Lower leg skin (tissue), 4 donors: ENCODE data around the gene AHCYL1. TPM values are rescaled to one million over a fixed set of nuclear protein-coding genes. Genes with fewer than 3 reads are reported as not detected.

ENCODE experiments used
- DNase-seq, 2 donors: peaks; one replicate each; pipeline ENCODE4 v3.0.0-alpha.2; 2019; ENCODE audit warnings: low spot score in 2 of 2
- H3K4me3 ChIP-seq: fragments of 200-600 bp; sonication (generic); 2 replicates; pipeline ENCODE4 v1.5.1; 2017; ENCODE audit warnings: mild to moderate bottlenecking, low read depth; ENCODE audit not compliant: poor library complexity, severe bottlenecking
- CTCF ChIP-seq, 3 donors: fragments of 450-650 bp; IDR thresholded peaks; one replicate each; pipeline ENCODE4 v1.5.1; 2016; ENCODE audit warnings: antibody characterized with exemption in 3 of 3, mild to moderate bottlenecking in 3 of 3, moderate library complexity in 2 of 3
- POLR2A ChIP-seq, 2 donors: fragments of 450-650 bp; IDR thresholded peaks; one replicate each; pipeline ENCODE4 v1.6.1; 2016 to 2017; ENCODE audit warnings: antibody characterized with exemption in 2 of 2, mild to moderate bottlenecking in 1 of 2, moderate library complexity in 1 of 2
- WGBS, 2 donors: methylation state at CpG; one replicate each; pipeline ENCODE4 v1.1.5; 2018; 5-methylcytosine and 5-hydroxymethylcytosine counted together
- intact Hi-C: fragments of 100-400 bp; cut with DNase I; formaldehyde crosslinking; loops from one replicate; pipeline ENCODE4 v1.15.0; 2023; ENCODE audit warnings: low total_unique reads
- total RNA-seq, 4 donors: library from RNA; depleted of rRNA; stranded (reverse); fragments of >200 nt; gene quantifications; one replicate each; pipeline ENCODE4 v1.1.0, GENCODE V29; 2016

AHCYL1 gene
- total RNA-seq, 4 donors from 2014 or later: 42.3 to 54.4 (median 47.8) TPM

GRCh38 chr1:109994654-109995053 lies 10.1 kb downstream of the AHCYL1 start:
- intact Hi-C loops: no loop called here
- no peak for TF ChIP-seq POLR2A (IDR thresholded peaks at IDR 0.05)
- no peak for TF ChIP-seq CTCF (IDR thresholded peaks at IDR 0.05)
- no peak for DNase-seq
- H3K4me3 ChIP-seq: no peak overlapping the region
- 55 to 86% methylated on average over 1 of the region's 1 CpG for WGBS, 2 donors

DNA sequence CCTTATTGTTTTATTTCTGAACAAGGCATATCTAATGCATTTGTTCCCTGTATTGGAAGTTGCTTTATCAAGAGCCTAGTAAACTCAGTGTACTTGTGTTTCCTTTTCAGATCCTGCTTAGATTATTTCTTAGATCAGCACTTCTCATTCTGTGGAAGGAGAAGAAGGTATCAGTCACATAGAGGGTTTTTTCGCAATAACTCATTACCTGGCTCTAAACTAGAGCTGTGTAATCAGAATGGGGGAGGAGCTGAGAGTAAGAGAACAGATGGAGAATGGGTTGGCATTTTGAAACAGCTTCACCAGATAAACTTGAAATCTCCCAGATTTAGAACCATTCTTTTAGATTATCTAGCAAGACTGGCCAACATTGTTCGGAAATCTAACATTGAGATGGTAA lies 11.0 kb downstream of the AHCYL1 start:
- H3K4me3 ChIP-seq: no peak overlapping the region
- 91 to 95% methylated on average over 2 of the region's 2 CpGs for WGBS, 2 donors
- DNase-seq: no peak
- intact Hi-C loops: no loop called here
- no peak for TF ChIP-seq CTCF (IDR thresholded peaks at IDR 0.05)
- TF ChIP-seq POLR2A (IDR thresholded peaks at IDR 0.05): no peak

- 75 to 80% methylated on average over 5 of the region's 5 CpGs for WGBS, 2 donors
- TF ChIP-seq POLR2A (IDR thresholded peaks at IDR 0.05) (no peak), CTCF (IDR thresholded peaks at IDR 0.05) (no peak)
- intact Hi-C loops: no loop called here
- H3K4me3 ChIP-seq: no peak overlapping the region
- DNase-seq: no peak
Measured at GRCh38 chr1:109996476-109996875, 11.9 kb downstream of the AHCYL1 start.

DNA sequence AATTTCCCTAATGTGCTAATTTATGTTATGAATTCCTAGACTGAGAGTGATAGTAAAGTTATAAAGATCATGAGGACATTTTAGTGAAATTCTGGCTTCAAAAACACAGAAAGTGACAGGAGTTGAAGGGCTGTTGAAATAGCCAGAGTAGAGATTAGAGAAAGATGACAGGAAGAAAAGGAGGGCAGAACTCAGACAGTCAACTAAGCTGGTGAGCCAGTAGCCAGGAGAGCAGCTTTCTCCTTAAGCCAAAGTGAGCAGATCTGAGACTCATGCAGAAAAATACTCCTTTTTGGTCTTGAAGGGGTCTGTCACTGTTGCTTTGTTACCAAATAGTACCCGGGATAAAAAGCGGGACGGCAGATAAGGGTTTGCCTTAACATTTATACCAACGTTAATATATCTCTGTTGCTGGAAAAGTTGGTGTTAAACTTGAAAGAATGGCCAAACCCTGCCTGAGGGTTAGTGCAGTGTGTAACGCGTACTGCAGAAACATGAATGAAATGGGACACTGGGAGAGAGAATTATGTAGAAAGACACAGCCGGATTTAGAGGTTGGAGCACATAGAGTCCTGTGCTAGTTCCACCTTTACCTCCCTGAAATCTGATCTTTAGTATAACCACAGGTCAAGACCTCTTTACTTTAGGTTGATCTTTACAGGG lies 12.8 kb downstream of the AHCYL1 start:
- TF ChIP-seq POLR2A (IDR thresholded peaks at IDR 0.05) (no peak), CTCF (IDR thresholded peaks at IDR 0.05) (no peak)
- no peak for DNase-seq
- H3K4me3 ChIP-seq: no peak overlapping the region
- intact Hi-C loops: no loop called here
- WGBS, 2 donors: 66 to 71% methylated on average over 7 of the region's 7 CpGs

DNA sequence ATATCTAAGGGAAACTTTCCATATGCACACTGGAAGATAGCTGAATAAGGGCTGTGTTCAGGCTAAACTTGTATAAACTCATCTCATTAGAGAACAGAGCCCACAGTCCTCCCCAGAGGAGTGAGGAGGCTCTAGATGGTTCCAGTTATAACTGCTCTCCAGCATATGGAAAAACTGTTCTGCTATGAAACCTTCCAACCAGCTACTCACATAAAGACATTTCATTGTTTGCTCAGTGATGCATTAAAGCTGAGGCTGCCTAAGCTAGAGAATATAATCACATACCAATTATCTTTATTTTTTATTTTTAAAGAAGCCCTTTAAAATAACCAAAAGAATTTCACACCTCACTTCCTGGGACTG lies 13.3 kb downstream of the AHCYL1 start:
- H3K4me3 ChIP-seq: no peak overlapping the region
- intact Hi-C loops: no loop called here
- TF ChIP-seq POLR2A (IDR thresholded peaks at IDR 0.05) (no peak), CTCF (IDR thresholded peaks at IDR 0.05) (no peak)
- DNase-seq: no peak

- no peak for DNase-seq
Measured at GRCh38 chr1:110002695-110003094, 18.1 kb downstream of the AHCYL1 start.

More at GRCh38 chr1:110002695-110003094, 18.1 kb downstream of the AHCYL1 start:
- WGBS, 2 donors: 92 to 96% methylated on average over 1 of the region's 1 CpG
- no peak overlapping the region for H3K4me3 ChIP-seq
- TF ChIP-seq POLR2A (IDR thresholded peaks at IDR 0.05) (no peak), CTCF (IDR thresholded peaks at IDR 0.05) (no peak)
- intact Hi-C loops: no loop called here
